HepG2 (cell line): Measurements from ENCODE around the gene PSMC2. TPM values are rescaled to one million over a fixed set of nuclear protein-coding genes. Genes with fewer than 3 reads are reported as not detected.

Source experiments
- ARID5B ChIP-seq: IDR thresholded peaks from 2 replicates; pipeline ENCODE4 v1.4.0; 2020; ENCODE audit warnings: mild to moderate bottlenecking, missing genetic modification reagents
- ERF ChIP-seq: IDR thresholded peaks from 2 replicates; pipeline ENCODE4 v1.6.1; 2018; ENCODE audit warnings: missing biosample characterization, missing genetic modification reagents
- FUBP1 ChIP-seq: sonication (generic); formaldehyde crosslinking; IDR thresholded peaks from 2 replicates; pipeline ENCODE4 v1.5.1; 2020; ENCODE audit warnings: missing genetic modification reagents, mild to moderate bottlenecking, borderline replicate concordance
- GABPA ChIP-seq, 2 experiments: IDR thresholded peaks; 2 replicates each; pipeline ENCODE4 v1.6.1; 2011 to 2016; ENCODE audit warnings: low read depth in 2 of 2, low read length in 1 of 2, missing biosample characterization in 1 of 2, missing genetic modification characterization in 1 of 2
- KIAA2018 ChIP-seq: sonication (generic); formaldehyde crosslinking; IDR thresholded peaks from 2 replicates; pipeline ENCODE4 v1.5.0; 2020; ENCODE audit warnings: mild to moderate bottlenecking, missing genetic modification reagents, borderline replicate concordance
- KLF13 ChIP-seq: sonication (generic); formaldehyde crosslinking; IDR thresholded peaks from 2 replicates; pipeline ENCODE4 v1.4.0; 2020; ENCODE audit warnings: mild to moderate bottlenecking, missing genetic modification reagents
- SNAPC2 ChIP-seq: sonication (generic); formaldehyde crosslinking; IDR thresholded peaks from 2 replicates; pipeline ENCODE4 v1.8.1; 2022; ENCODE audit warnings: mild to moderate bottlenecking, missing genetic modification reagents
- ZBTB34 ChIP-seq: sonication (generic); formaldehyde crosslinking; IDR thresholded peaks from 2 replicates; pipeline ENCODE4 v1.8.0; 2022; ENCODE audit warnings: mild to moderate bottlenecking, missing genetic modification reagents
- ZFP82 ChIP-seq: sonication (generic); formaldehyde crosslinking; IDR thresholded peaks from 2 replicates; pipeline ENCODE4 v1.5.1; 2020; ENCODE audit warnings: mild to moderate bottlenecking, missing genetic modification reagents, borderline replicate concordance
- ZNF33A ChIP-seq: sonication (generic); formaldehyde crosslinking; IDR thresholded peaks from 2 replicates; pipeline ENCODE4 v1.5.1; 2020; ENCODE audit warnings: missing genetic modification reagents, mild to moderate bottlenecking, moderate library complexity, borderline replicate concordance
- ZNF569 ChIP-seq: sonication (generic); formaldehyde crosslinking; IDR thresholded peaks from 2 replicates; pipeline ENCODE4 v1.5.0; 2020; ENCODE audit warnings: mild to moderate bottlenecking, missing genetic modification reagents, moderate library complexity, borderline replicate concordance
- ZSCAN21 ChIP-seq: sonication (generic); formaldehyde crosslinking; IDR thresholded peaks from 2 replicates; pipeline ENCODE4 v1.8.0; 2022; ENCODE audit warnings: mild to moderate bottlenecking, missing genetic modification reagents, moderate library complexity, borderline replicate concordance
- polyA plus RNA-seq, 8 experiments: library from polyadenylated mRNA; depleted of rRNA in 3 of 8; stranded (reverse) in 7 of 8; unstranded in 1 of 8; fragments of >200 nt; fragmentation: Illumina TruSeq in 4 of 8; extraction: Trizol in 4 of 8; gene quantifications; 2 replicates each; pipeline versions ENCODE4 v1.2.1 to v1.2.3, GENCODE V29; 2011 to 2016; ENCODE audit warnings: low read depth in 4 of 8, missing spikeins in 1 of 8, mixed read lengths in 1 of 8; ENCODE audit not compliant: insufficient read depth in 1 of 8
- total RNA-seq, 5 experiments: library from RNA; depleted of rRNA; stranded (reverse); fragments of >200 nt; fragmentation: Illumina TruSeq; extraction: Trizol; gene quantifications; 2 replicates each; pipeline ENCODE4 v1.2.3, GENCODE V29; 2016; ENCODE audit warnings: low read depth in 1 of 5

Gene PSMC2
- total and polyA plus RNA-seq, 2 of the 13 experiments (the other 11 are each of a cell fraction or from before 2014, with no cell fraction given): 89.9 to 181 TPM

GRCh38 chr7:103347507-103348267 is at the start of gene PSMC2 (continued):
- no peak for TF ChIP-seq KIAA2018
- no peak for TF ChIP-seq ZFP82
- no peak for TF ChIP-seq ZSCAN21 (CRISPR knock-in tag)
- peak; percentile 67; the same call in 1 of the 2 replicates for TF ChIP-seq ZNF33A (CRISPR knock-in tag)
- no peak for TF ChIP-seq KLF13 (CRISPR knock-in tag)
- TF ChIP-seq SNAPC2 (CRISPR knock-in tag): no peak
- peak; percentile 44; the same call in 1 of the 2 replicates for TF ChIP-seq ERF (CRISPR knock-in tag)
- TF ChIP-seq GABPA (IDR thresholded peaks at IDR 0.05; ENCODE audit: low read depth, low read length): peak; percentile 91
- TF ChIP-seq GABPA (CRISPR knock-in tag; IDR thresholded peaks at IDR 0.05; ENCODE audit: low read depth): peak; percentile 99
- no peak for TF ChIP-seq ZNF569 (CRISPR knock-in tag)
- no peak for TF ChIP-seq FUBP1
- TF ChIP-seq ZBTB34: no peak
- TF ChIP-seq ARID5B (CRISPR knock-in tag): peak; percentile 57; the same call in 1 of the 2 replicates
